Left ventricle myocardium superior (tissue), 1 donor: Measurements from ENCODE around the gene AFF4. TPM values are rescaled to one million over a fixed set of nuclear protein-coding genes. Genes with fewer than 3 reads are reported as not detected.
"Not testable (repeated sequence)": the region's sequence is repeated elsewhere in the genome, so short reads cannot be mapped to it uniquely, and the experiment has no call there.

ENCODE experiments used
- ATAC-seq: fragments of 200-7000 bp; cut with Tn5 transposase; one replicate; pipeline ENCODE4 v1.9.1; 2020; ENCODE audit warnings: mild to moderate bottlenecking, moderate library complexity
- DNase-seq: peaks from one replicate; pipeline ENCODE4 v3.0.0-alpha.2; 2020
- intact Hi-C: fragments of 100-400 bp; cut with micrococcal nuclease; formaldehyde crosslinking; loops from one replicate; pipeline ENCODE4 v1.11.0; 2022
- long read RNA-seq: library from polyadenylated mRNA; unstranded; transcript quantifications from one replicate; pipeline ENCODE4 v2.0.0, GENCODE V29; 2021
- total RNA-seq: library from RNA; stranded (reverse); fragmentation: NEBNext Ultra II Directional; extraction: Animal tissue kit (Norgen Biotek cat#: 25700); gene quantifications from one replicate; pipeline ENCODE4 v1.2.1, GENCODE V29; 2021
- donor health status: DM: no; HTN: yes; CAD: no; lungs with severe emphysema.

Gene AFF4
- total RNA-seq = 33.0 TPM
- long read RNA-seq, partial matches to known transcripts = 0 of 3 reads
- long read RNA-seq, other reads (novel, unspliced or antisense) = 3 of 3 reads

DNA sequence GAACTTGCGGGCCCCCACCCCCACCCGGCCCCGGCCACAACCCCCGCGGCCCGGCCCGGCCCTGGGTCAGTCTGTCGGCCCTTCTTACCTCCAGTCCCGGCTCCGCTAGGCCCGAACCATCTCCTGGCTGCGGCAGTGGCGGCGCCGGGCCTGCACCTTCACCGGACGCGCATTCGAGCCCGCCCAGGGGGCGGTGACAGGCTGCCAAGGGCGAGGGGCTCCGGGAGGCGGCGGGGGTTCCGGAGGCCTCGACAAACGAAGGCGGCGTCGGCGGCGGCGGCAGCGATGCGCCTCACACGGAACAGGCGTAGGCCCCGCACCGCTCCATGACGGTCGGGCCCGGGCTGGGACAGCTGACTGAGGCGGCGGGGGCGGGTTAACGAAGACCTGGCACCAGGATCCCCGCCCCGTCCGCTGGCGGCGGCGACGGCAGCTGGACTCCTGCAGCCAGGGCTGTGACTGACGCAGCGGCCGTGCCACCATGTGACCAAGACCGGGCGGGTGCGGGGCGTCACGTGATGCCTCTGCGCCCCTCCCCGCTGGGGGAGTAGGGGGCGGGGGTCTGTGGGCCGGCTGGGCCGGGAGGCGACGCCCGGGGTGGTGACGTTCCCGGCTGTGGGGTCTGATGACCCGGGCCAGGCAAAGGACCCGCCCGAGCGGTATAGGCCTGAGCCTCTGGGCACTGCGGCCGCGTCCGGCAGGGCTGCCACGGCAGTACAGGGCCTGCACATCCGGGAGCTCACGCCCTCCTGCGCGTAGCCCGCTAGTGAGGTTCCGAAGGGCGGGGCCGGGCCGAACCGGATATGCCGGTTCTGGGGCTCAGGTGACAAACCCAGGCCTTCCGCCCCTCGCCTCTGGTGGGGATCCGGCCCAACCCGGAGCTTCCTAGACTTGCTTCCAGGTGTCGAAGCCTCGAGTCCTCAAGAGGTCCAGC lies at the start of gene AFF4:
TSS of gene AFF4 (minus strand) at position 464 of the 934 bp plus-strand sequence. CDS start 26,445 bp downstream, outside the sequence.
- intact Hi-C loops = no loop called here
- ATAC-seq (peak; percentile 97), DNase-seq (peak; percentile 99)

DNA sequence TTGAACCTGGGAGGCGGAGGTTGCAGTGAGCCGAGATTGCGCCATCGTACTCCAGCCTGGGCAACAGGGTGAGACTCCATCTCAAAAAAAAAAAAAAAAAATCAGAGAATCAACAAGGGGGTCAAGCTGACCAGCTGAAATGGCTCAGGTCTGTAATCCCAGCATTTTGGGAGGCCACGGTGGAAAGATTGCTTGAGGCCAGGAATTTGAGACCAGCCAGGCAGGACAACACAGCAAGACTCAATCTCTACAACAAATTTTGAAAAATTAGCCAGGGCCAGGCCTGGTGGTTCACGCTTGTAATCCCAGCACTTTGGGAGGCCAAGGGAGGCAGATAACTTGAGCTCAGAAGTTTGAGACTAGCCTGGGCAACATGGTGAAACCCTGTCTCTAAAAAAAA lies 45.0 kb upstream of the AFF4 start:
- intact Hi-C loops, ATAC-seq, DNase-seq: not testable (repeated sequence)

- ATAC-seq (no peak), DNase-seq (no peak)
- intact Hi-C loops = no loop called here
These were observed 43.2 kb upstream of the AFF4 start for GRCh38 chr5:133006653-133007052.

DNA sequence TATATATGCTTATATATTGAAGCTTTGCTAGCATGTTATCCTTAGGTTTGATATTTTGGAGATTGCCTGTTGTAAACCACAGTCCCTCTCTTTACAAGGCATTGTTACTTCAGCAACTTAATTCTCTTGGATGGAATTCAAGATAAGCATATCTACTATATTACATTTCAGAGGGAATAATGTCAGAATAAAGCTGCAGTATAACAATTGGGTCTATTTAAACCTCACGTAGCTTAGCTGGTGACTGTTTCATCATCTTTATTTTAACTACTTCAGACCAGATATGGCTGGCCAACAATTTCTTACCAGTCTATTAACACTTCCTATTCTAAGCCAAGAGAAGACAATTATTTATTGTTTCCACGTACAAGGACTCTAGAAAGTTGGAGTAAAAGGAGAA lies 35.8 kb upstream of the AFF4 start:
- no peak for DNase-seq
- intact Hi-C loops = no loop called here

GRCh38 chr5:132998556-132998955 lies 35.1 kb upstream of the AFF4 start:
- DNase-seq = no peak
- intact Hi-C loops = no loop called here
- ATAC-seq = no peak

More for the DNA sequence above, 35.8 kb upstream of the AFF4 start:
- ATAC-seq = no peak

DNA sequence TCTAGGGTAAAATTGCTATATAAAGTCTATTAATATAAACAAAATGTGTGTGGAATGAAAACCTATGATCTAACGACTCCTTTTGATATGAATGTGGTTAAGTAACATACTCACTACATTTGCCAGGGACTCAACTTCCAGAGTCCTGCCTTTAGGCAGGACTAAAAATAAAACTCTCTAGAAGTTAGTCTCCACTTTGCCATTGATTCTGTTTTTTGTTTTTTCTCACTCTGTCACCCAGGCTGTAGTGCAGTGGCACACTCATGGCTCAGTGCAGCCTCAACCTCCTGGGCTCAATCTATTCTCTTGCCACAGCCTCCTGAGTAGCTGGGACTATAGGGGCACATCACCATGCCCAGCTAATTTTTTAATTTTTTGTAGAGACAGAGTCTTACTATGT lies 32.9 kb upstream of the AFF4 start:
- DNase-seq (no peak), ATAC-seq (peak; percentile 77)
- intact Hi-C loops = no loop called here

DNA sequence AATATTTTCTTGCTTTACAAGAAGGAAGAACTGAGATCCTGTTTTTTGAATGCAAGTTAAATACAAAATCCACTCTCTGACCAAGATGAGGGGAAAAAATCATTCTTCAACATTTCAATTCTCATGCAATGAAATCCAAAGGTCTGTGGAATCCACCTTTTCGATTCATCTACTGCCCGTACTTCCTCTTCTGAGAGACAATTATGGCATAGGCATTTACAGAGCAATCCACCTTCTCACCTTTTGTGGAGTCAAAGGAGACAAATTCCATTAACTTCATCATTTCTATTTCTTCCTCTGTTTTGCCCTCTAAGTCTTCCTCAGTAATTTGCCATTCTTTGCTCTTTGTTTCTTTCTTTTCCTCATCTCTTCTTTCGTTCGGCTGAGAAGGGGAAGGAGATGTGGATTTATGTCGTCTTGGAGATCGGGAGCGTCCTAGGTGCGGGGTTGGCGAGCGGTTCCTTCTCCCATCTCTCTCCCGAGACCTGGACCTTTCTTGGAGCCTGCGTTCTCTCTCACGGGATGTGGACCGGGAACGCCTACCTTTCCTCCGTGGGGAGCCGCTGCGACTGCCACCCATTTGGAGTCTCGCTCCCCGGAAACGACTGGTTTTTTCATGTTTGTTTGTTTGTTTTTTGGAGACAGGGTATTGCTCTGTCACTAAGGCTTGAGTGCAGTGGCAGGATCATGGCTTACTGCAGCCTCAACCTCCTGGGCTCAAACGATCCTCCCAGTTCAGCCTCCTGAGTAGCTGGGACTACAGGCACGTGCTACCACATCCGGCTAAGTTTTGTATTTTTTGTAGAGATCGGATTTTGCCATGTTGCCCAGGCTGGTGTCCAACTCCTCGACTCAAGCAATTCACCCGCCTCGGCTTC lies 24.3 kb upstream of the AFF4 start:
- no peak for ATAC-seq
- DNase-seq = no peak
- intact Hi-C loops = no loop called here

DNA sequence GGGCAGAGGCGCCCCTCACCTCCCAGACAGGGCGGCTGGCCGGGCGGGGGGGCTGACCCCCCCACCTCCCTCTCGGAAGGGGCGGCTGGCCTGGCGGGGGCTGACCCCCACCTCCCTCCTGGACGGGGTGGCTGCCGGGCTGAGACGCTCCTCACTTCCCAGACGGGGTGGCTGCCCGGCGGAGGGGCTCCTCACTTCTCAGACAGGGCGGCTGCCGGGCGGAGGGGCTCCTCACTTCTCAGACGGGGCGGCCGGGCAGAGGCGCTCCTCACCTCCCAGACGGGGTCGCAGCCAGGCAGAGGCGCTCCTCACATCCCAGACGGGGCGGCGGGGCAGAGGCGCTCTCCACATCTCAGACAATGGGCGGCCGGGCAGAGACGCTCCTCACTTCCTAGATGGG lies 19.5 kb upstream of the AFF4 start:
- ATAC-seq, intact Hi-C loops, DNase-seq: not testable (repeated sequence)

- ATAC-seq (no peak), DNase-seq (no peak)
- intact Hi-C loops = no loop called here
These were observed 17.9 kb upstream of the AFF4 start for GRCh38 chr5:132981288-132981687.

DNA sequence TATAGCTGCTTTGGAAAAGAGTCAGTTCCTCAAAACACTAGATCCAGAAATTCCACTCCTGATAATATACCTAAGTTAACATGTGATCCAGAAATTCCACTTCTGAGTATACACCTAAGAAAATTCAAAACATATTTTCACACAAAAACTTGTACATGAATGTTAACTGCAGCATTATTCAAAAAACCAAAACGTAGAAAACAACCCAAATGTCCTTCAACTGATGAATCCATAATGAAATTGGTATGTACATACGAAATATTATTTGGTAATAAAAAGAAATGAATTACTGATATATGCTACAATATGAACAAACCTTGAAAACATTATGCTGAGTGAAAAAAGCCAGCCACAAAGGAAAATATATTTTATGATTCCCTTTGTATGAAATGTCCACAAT lies 16.5 kb upstream of the AFF4 start:
- ATAC-seq = no peak
- no peak for DNase-seq
- intact Hi-C loops = no loop called here

DNA sequence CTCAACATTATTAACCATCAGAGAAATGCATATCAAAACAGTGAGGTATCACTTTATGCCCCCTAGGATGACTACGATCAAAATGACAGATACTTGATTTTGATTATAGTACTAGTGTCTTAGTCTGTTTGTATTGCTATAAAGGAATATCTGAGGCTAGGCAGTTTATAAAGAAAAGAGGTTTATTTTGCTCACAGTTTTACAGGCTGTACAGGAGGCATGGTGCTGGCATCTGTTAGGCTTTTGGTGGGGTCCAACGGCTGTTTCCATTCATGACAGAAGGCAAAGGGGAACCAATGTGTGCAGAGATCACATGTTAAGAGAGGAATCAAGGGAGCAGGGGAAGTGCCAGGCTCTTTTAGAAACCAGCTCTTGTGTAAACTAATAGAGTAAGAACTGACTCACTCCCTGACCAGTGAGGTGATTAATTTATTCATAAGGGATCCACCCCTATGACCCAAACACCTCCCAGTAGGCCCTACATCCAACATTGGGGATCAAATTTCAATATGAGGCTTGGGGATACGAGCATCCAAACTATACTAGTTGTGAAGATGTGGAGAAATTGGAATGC lies 16.0 kb upstream of the AFF4 start:
- intact Hi-C loops = no loop called here
- no peak for ATAC-seq
- no peak for DNase-seq

- intact Hi-C loops = no loop called here
These were observed 13.4 kb upstream of the AFF4 start for GRCh38 chr5:132976852-132977251.

GRCh38 chr5:132972436-132972828 lies 9.0 kb upstream of the AFF4 start:
- DNase-seq, intact Hi-C loops, ATAC-seq: not testable (repeated sequence)

More at GRCh38 chr5:132976852-132977251, 13.4 kb upstream of the AFF4 start:
- DNase-seq (no peak), ATAC-seq (no peak)

DNA sequence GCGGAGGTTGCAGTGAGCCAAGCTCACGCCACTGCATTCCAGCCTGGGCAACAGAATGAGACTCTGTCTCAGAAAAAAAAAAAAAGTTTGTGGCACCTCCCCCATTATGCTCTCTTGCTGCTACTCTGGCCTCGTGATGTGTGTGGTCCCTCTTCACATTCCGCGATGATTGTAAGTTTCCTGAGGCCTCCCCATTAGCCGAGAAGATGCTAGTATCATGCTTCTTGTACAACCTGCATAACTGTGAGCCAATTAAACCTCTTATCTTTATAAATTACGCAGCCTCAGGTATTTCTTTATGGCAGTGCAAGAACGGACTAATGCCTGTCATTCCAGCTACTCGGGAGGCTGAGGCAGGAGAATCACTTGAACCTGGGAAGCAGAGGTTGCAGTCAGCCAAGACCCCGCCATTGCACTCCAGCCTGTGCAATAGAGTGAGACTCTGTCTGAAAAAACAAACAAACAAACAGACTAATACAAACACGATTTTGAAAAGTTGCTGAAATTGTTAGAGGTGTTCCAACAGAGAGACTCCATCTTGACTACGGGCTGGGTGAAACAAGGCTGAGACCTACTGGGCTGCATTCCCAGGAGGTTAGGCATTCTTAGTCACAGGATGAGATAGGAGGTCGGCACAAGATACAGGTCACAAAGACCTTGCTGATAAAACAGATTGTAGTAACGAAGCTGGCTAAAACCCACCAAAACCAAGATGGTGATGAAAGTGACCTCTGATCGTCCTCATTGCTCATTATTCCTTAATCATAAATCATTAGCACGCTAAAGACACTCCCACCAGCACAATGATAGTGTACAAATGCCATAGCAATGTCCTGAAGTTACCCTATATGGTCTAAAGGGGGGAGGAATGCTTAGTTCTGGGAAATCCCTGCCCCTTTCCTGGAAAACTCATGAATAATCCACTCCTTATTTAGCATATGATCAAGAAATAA lies 8.3 kb upstream of the AFF4 start:
- ATAC-seq (peak; percentile 43), DNase-seq (no peak)
- intact Hi-C loops = no loop called here

GRCh38 chr5:132965120-132965519 lies 1.7 kb upstream of the AFF4 start:
- intact Hi-C loops = no loop called here
- ATAC-seq (no peak), DNase-seq (no peak)

DNA sequence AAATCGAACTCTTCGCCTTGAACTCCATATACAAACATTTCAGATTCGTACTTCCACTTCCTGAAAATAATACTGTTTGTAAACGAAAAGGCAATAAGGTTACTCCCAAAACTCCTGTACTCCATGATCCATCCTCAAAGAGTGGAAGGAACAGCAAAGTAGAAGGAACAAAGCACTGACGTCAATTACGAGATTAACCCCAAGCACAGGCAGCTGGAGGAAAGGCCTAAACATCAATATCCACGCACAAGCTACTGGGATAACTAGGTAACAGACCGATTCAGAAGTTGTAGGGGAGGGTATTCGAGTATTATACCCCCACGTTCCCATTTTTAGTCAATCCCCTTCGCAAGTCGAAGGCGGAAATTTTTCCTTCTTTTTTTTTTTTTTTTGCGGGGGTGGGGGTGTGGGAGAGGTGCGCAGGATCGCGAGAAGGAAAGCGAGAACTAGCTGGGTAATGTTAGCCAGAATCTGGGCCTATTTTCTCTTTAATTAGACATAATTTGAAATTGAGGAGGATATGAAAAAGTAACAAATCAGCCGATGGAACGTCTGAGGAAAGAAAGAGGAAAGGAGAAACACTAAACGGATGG lies 909 bp downstream of the AFF4 start:
- no peak for DNase-seq
- intact Hi-C loops = no loop called here

DNA sequence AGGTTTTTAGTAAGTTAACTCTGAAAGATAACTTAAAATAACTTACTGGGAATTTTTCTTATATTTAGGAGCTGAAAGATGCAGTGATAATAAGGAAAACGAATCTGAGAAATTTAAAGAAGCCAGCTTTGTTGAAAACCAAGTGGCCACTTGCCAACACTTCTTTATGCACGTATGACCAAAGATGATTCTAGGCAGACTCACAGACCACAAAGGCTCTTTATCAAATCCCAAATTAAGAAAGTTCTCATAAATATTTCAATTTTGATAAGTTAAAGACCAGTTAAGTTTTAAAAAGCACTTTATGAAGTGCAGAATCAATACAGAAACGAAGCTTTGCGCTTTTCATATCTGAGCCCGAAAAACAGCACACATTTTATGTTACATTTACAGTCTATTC lies 1.5 kb downstream of the AFF4 start:
- no peak for ATAC-seq
- intact Hi-C loops = no loop called here

More for the DNA sequence above, 909 bp downstream of the AFF4 start:
- peak; percentile 37 for ATAC-seq

More for the DNA sequence above, 1.5 kb downstream of the AFF4 start:
- DNase-seq = no peak
